HEK293 (cell line): ENCODE results near the gene USP32.

Experiments
- CTCF ChIA-PET: fragments of 350-600 bp; formaldehyde crosslinking; extraction: SDS; loops from one replicate; lab custom pipeline; 2021; ENCODE audit warnings: antibody characterized with exemption; lab: Yijun Ruan, JAX
- POLR2A ChIA-PET: fragments of 300-600 bp; formaldehyde crosslinking; extraction: SDS; loops from one replicate; lab custom pipeline; 2020; ENCODE audit warnings: antibody characterized with exemption, inconsistent platforms; lab: Yijun Ruan, JAX
- H3K27ac ChIP-seq: fragments of 200-500 bp; sonication (Bioruptor generic); 2 replicates; pipeline ENCODE4 v1.5.1; 2014; ENCODE audit warnings: low read depth, low read length, control low read depth, inconsistent platforms; ENCODE audit errors: extremely low read depth
- H3K36me3 ChIP-seq, 2 experiments: fragments of 200-500 bp in 1 of 2; sonication (Bioruptor generic) in 1 of 2; 1 replicate in 1 of 2; 2 replicates in 1 of 2; pipeline ENCODE4 v1.5.1; 2014 to 2017; ENCODE audit warnings: inconsistent platforms in 2 of 2, low read length in 2 of 2; ENCODE audit not compliant: control insufficient read depth in 2 of 2, insufficient read depth in 1 of 2
- H3K4me1 ChIP-seq: fragments of 200-500 bp; sonication (Bioruptor generic); 2 replicates; pipeline ENCODE4 v1.5.1; 2014; ENCODE audit warnings: mild to moderate bottlenecking, low read length, inconsistent platforms; ENCODE audit not compliant: control insufficient read depth, insufficient read depth
- H3K4me3 ChIP-seq: 2 replicates; pipeline ENCODE4 v1.5.1; 2011; ENCODE audit warnings: low read depth, mild to moderate bottlenecking, control low read depth, low read length, moderate library complexity
- H3K9me3 ChIP-seq: fragments of 200-500 bp; sonication (Bioruptor generic); 2 replicates; pipeline ENCODE4 v1.5.1; 2014; ENCODE audit warnings: low read depth, low read length, inconsistent platforms; ENCODE audit not compliant: control insufficient read depth, insufficient read depth
- KLF8 ChIP-seq: fragments of 450-650 bp; formaldehyde crosslinking; IDR thresholded peaks from 2 replicates; pipeline ENCODE4 v1.5.1; 2016; ENCODE audit warnings: missing biosample characterization, missing genetic modification characterization
- KLF9 ChIP-seq: fragments of 450-650 bp; formaldehyde crosslinking; IDR thresholded peaks from 2 replicates; pipeline ENCODE4 v1.5.1; 2016; ENCODE audit warnings: missing biosample characterization, missing genetic modification characterization, low read depth
- MZF1 ChIP-seq: fragments of 450-650 bp; formaldehyde crosslinking; IDR thresholded peaks from 2 replicates; pipeline ENCODE4 v1.5.1; 2017; ENCODE audit warnings: missing biosample characterization, missing genetic modification characterization, borderline replicate concordance
- RBAK ChIP-seq: fragments of 450-650 bp; formaldehyde crosslinking; IDR thresholded peaks from 2 replicates; pipeline ENCODE4 v1.5.1; 2016; ENCODE audit warnings: missing biosample characterization, missing genetic modification characterization
- SALL2 ChIP-seq: fragments of 450-650 bp; formaldehyde crosslinking; IDR thresholded peaks from 2 replicates; pipeline ENCODE4 v1.5.0; 2017; ENCODE audit warnings: missing biosample characterization, mild to moderate bottlenecking, missing genetic modification characterization, borderline replicate concordance
- YY1 ChIP-seq: fragments of 450-650 bp; formaldehyde crosslinking; IDR thresholded peaks from 2 replicates; pipeline ENCODE4 v1.5.1; 2018; ENCODE audit warnings: missing biosample characterization, missing genetic modification characterization
- ZBTB11 ChIP-seq: fragments of 450-650 bp; formaldehyde crosslinking; conservative IDR thresholded peaks from 2 replicates; pipeline ENCODE4 v1.5.1; 2016; ENCODE audit warnings: low read depth, missing biosample characterization, missing genetic modification characterization
- ZBTB8A ChIP-seq: fragments of 450-650 bp; formaldehyde crosslinking; IDR thresholded peaks from 2 replicates; pipeline ENCODE4 v1.5.1; 2016; ENCODE audit warnings: missing biosample characterization, missing genetic modification characterization
- ZFHX2 ChIP-seq: fragments of 450-650 bp; formaldehyde crosslinking; conservative IDR thresholded peaks from 2 replicates; pipeline ENCODE4 v1.5.1; 2016; ENCODE audit warnings: missing biosample characterization, missing genetic modification characterization
- ZNF112 ChIP-seq: fragments of 450-650 bp; formaldehyde crosslinking; IDR thresholded peaks from 2 replicates; pipeline ENCODE4 v1.5.0; 2017; ENCODE audit warnings: missing biosample characterization, missing genetic modification characterization
- ZNF175 ChIP-seq: fragments of 450-650 bp; formaldehyde crosslinking; IDR thresholded peaks from 2 replicates; pipeline ENCODE4 v1.5.1; 2016; ENCODE audit warnings: missing biosample characterization, missing genetic modification characterization
- ZNF239 ChIP-seq: fragments of 450-650 bp; formaldehyde crosslinking; IDR thresholded peaks from 2 replicates; pipeline ENCODE4 v1.5.1; 2016; ENCODE audit warnings: missing biosample characterization, missing genetic modification characterization
- ZNF416 ChIP-seq: fragments of 450-650 bp; formaldehyde crosslinking; IDR thresholded peaks from 2 replicates; pipeline ENCODE4 v1.5.1; 2016; ENCODE audit warnings: missing biosample characterization, missing genetic modification characterization
- ZNF501 ChIP-seq: fragments of 450-650 bp; formaldehyde crosslinking; IDR thresholded peaks from 2 replicates; pipeline ENCODE4 v1.5.1; 2016; ENCODE audit warnings: missing biosample characterization, missing genetic modification characterization
- ZNF544 ChIP-seq: fragments of 450-650 bp; formaldehyde crosslinking; IDR thresholded peaks from 2 replicates; pipeline ENCODE4 v1.5.0; 2017; ENCODE audit warnings: missing biosample characterization, missing genetic modification characterization
- ZNF549 ChIP-seq: fragments of 450-650 bp; IDR thresholded peaks from 2 replicates; pipeline ENCODE4 v1.5.1; 2018; ENCODE audit warnings: missing biosample characterization, missing genetic modification characterization, mild to moderate bottlenecking, inconsistent platforms, moderate library complexity
- ZNF621 ChIP-seq: fragments of 450-650 bp; formaldehyde crosslinking; IDR thresholded peaks from 2 replicates; pipeline ENCODE4 v1.5.1; 2017; ENCODE audit warnings: missing biosample characterization, missing genetic modification characterization
- ZNF660 ChIP-seq: fragments of 450-650 bp; IDR thresholded peaks from 2 replicates; pipeline ENCODE4 v1.5.1; 2018; ENCODE audit warnings: missing biosample characterization, mild to moderate bottlenecking, missing genetic modification characterization
- ZNF701 ChIP-seq: fragments of 450-650 bp; formaldehyde crosslinking; IDR thresholded peaks from 2 replicates; pipeline ENCODE4 v1.5.1; 2016; ENCODE audit warnings: missing biosample characterization, missing genetic modification characterization
- TF ChIP-seq, protein P1 (sequence below): fragments of 450-650 bp; formaldehyde crosslinking; IDR thresholded peaks from 2 replicates; pipeline ENCODE4 v1.5.1; 2016; ENCODE audit warnings: missing biosample characterization, missing genetic modification characterization
- TF ChIP-seq, protein P2 (sequence below): fragments of 450-650 bp; formaldehyde crosslinking; IDR thresholded peaks from 2 replicates; pipeline ENCODE4 v1.5.1; 2016; ENCODE audit warnings: missing biosample characterization, missing genetic modification characterization

Gene USP32

GRCh38 chr17:60361889-60362288 is 30.0 kb downstream of the USP32 start:
- H3K27ac ChIP-seq, result no peak overlapping the region
- H3K4me3 ChIP-seq, result no peak overlapping the region
- H3K9me3 ChIP-seq, result no peaks in the 10 kb centered on the region
- H3K4me1 ChIP-seq, result peaks cover 5% of the 10 kb centered on the region; the same call in 1 of the 2 replicates
- ChIA-PET POLR2A (interaction anchor here (0.5 kb wide), 1 partner anchor 26 kb away, joined by 3 read pairs; no protein-coding TSS in a partner anchor), CTCF (no interaction called here)
- TF ChIP-seq SALL2 (tag by site-specific recombination), result no peak
- H3K36me3 ChIP-seq, result no peaks in the 10 kb centered on the region; a peak in 1 of 3 replicates

DNA sequence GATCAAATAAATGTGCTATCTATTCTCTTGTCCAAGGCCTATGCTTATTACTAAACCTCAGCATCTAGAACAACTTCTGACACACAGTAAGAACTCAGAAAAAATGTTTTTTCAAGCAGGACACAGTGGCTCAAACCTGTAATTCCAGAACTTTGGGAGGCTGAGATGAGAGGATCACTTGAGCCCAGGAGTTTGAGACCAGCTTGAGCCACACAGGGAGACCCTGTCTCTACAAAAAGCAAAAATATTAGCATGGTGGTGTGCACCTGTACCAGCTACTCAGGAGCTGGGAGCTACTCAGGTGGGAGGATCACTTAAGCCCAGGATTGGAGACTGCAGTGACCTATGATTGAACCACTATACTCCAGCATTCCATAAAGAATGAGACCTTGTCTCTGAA is 32.5 kb downstream of the USP32 start:
- ChIA-PET CTCF (interaction anchor here (0.6 to 0.7 kb wide), 2 partner anchors 37 to 845 kb away, joined by 3 to 4 read pairs; no protein-coding TSS in a partner anchor), POLR2A (interaction anchor here (0.7 kb wide), 1 partner anchor 17 kb away, joined by 3 read pairs; no protein-coding TSS in a partner anchor)
- TF ChIP-seq KLF9 (tag by site-specific recombination) (no peak), ZNF701 (tag by site-specific recombination) (no peak), ZNF416 (tag by site-specific recombination) (no peak), ZBTB11 (tag by site-specific recombination) (no peak), RBAK (tag by site-specific recombination) (no peak), ZNF112 (tag by site-specific recombination) (no peak), ZNF175 (no peak), ZNF621 (tag by site-specific recombination) (no peak), YY1 (tag by site-specific recombination) (no peak), ZNF501 (tag by site-specific recombination) (no peak), ZNF549 (tag by site-specific recombination) (no peak), KLF8 (tag by site-specific recombination) (no peak), ZBTB8A (tag by site-specific recombination) (no peak), ZNF239 (no peak), ZFHX2 (tag by site-specific recombination) (no peak), ZNF544 (tag by site-specific recombination) (no peak), ZNF660 (tag by site-specific recombination) (no peak), MZF1 (no peak)
- TF ChIP-seq, protein P1, sequence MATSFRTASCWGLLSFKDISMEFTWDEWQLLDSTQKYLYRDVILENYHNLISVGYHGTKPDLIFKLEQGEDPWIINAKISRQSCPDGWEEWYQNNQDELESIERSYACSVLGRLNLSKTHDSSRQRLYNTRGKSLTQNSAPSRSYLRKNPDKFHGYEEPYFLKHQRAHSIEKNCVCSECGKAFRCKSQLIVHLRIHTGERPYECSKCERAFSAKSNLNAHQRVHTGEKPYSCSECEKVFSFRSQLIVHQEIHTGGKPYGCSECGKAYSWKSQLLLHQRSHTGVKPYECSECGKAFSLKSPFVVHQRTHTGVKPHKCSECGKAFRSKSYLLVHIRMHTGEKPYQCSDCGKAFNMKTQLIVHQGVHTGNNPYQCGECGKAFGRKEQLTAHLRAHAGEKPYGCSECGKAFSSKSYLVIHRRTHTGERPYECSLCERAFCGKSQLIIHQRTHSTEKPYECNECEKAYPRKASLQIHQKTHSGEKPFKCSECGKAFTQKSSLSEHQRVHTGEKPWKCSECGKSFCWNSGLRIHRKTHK (tag by site-specific recombination), result no peak
- TF ChIP-seq, protein P2, sequence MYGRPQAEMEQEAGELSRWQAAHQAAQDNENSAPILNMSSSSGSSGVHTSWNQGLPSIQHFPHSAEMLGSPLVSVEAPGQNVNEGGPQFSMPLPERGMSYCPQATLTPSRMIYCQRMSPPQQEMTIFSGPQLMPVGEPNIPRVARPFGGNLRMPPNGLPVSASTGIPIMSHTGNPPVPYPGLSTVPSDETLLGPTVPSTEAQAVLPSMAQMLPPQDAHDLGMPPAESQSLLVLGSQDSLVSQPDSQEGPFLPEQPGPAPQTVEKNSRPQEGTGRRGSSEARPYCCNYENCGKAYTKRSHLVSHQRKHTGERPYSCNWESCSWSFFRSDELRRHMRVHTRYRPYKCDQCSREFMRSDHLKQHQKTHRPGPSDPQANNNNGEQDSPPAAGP (tag by site-specific recombination), result no peak
- Histone ChIP-seq H3K4me3 (no peak overlapping the region), H3K27ac (no peak overlapping the region), H3K36me3 (no peaks in the 10 kb centered on the region), H3K9me3 (no peaks in the 10 kb centered on the region), H3K4me1 (peaks cover 12% of the 10 kb centered on the region)
